ENCODE measurements around the gene RAP1A. TPM values are rescaled to one million over a fixed set of nuclear protein-coding genes. Genes with fewer than 3 reads are reported as not detected.

The RAP1A gene
- total RNA-seq, 1 experiment from 2014 or later, result 55.2 TPM

- no peaks in the 10 kb centered on the region for H3K4me1 ChIP-seq (replicated peaks; ENCODE audit: insufficient read depth)
Observed at GRCh38 chr1:111571239-111571638, 48.4 kb upstream of the RAP1A start.

GRCh38 chr1:111571987-111572386, 47.6 kb upstream of the RAP1A start:
- no peak for TF ChIP-seq EZH2 (IDR thresholded peaks at IDR 0.05; ENCODE audit: low read depth)
- Histone ChIP-seq H3K36me3 (ENCODE audit: low read depth) (no peaks in the 10 kb centered on the region), H3K79me2 (ENCODE audit: low read depth) (no peaks in the 10 kb centered on the region), H3K9me3 (ENCODE audit: insufficient read depth, low read depth) (no peaks in the 10 kb centered on the region), H3K4me1 (replicated peaks; ENCODE audit: insufficient read depth) (no peaks in the 10 kb centered on the region), H3K9me2 (ENCODE audit: insufficient read depth) (no peaks in the 10 kb centered on the region), H3K4me2 (no peak overlapping the region), H3K4me3 (no peak overlapping the region), H3F3A (ENCODE audit: insufficient read depth, low read depth) (no peaks in the 10 kb centered on the region), H3K27ac (no peak overlapping the region), H2AFZ (no peak overlapping the region), H3K27me3 (ENCODE audit: insufficient read depth, low read depth) (no peaks in the 10 kb centered on the region), H4K20me1 (ENCODE audit: insufficient read depth) (no peaks in the 10 kb centered on the region)
- CTCF ChIA-PET, result interaction anchor here (0.6 kb wide), 1 partner anchor 48 kb away, joined by 11 read pairs; the partner anchor contains the start of gene RAP1A
- no TSS peak for BruUV-seq (replicated peaks)
- intact Hi-C loops (cut with micrococcal nuclease; ENCODE audit: unreplicated experiment), result no loop called here
- no peak for DNase-seq
- POLR2A ChIA-PET (ENCODE audit: unreplicated experiment), result no interaction called here

More at GRCh38 chr1:111571239-111571638, 48.4 kb upstream of the RAP1A start:
- no peak for TF ChIP-seq EZH2 (IDR thresholded peaks at IDR 0.05; ENCODE audit: low read depth)
- TF ChIP-seq CTCF (conservative IDR thresholded peaks at IDR 0.05), result no peak
- H3K27me3 ChIP-seq (ENCODE audit: insufficient read depth, low read depth), result no peaks in the 10 kb centered on the region
- H3K9me2 ChIP-seq (ENCODE audit: insufficient read depth), result no peaks in the 10 kb centered on the region
- H4K20me1 ChIP-seq (ENCODE audit: insufficient read depth), result no peaks in the 10 kb centered on the region
- intact Hi-C loops (cut with micrococcal nuclease; ENCODE audit: unreplicated experiment), result no loop called here
- H3K4me3 ChIP-seq, result no peak overlapping the region
- ChIA-PET CTCF (no interaction called here), POLR2A (ENCODE audit: unreplicated experiment) (no interaction called here)
- no peaks in the 10 kb centered on the region for H3F3A ChIP-seq (ENCODE audit: insufficient read depth, low read depth)
- H3K79me2 ChIP-seq (ENCODE audit: low read depth), result no peaks in the 10 kb centered on the region
- H3K9me3 ChIP-seq (ENCODE audit: insufficient read depth, low read depth), result no peaks in the 10 kb centered on the region
- BruUV-seq (replicated peaks), result no TSS peak
- no peaks in the 10 kb centered on the region for H3K36me3 ChIP-seq (ENCODE audit: low read depth)
- no peak overlapping the region for H2AFZ ChIP-seq
- no peak overlapping the region for H3K27ac ChIP-seq
- no peak for DNase-seq
- no peak overlapping the region for H3K4me2 ChIP-seq

DNA sequence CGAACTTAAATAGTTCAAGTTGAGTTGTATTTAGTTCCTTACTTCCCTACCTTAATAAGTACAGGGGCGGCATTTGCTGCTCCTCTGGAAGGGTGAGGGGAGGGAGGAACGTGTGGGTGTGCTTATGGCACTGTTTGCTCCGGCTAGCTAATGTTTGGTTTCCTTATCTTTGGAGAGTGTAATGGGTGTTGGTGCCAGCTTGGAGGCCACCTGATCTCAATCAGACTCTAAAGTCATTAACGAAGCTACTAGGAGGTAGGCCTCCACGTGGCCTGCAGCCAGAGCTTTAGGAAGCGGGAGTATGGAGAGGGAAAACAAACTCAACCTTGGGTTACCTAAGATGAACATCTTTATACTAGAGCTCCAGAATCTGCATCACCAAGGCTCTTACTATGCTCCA, 43.0 kb upstream of the RAP1A start:
- BruUV-seq (replicated peaks), result no TSS peak
- H3K36me3 ChIP-seq (ENCODE audit: low read depth), result no peaks in the 10 kb centered on the region
- ChIA-PET POLR2A (ENCODE audit: unreplicated experiment) (interaction anchor here (0.5 kb wide), 1 partner anchor 76 kb away, joined by 3 read pairs; no protein-coding TSS in a partner anchor), CTCF (no interaction called here)
- H3K9me2 ChIP-seq (ENCODE audit: insufficient read depth), result no peaks in the 10 kb centered on the region
- no peaks in the 10 kb centered on the region for H4K20me1 ChIP-seq (ENCODE audit: insufficient read depth)
- no peaks in the 10 kb centered on the region for H3K9me3 ChIP-seq (ENCODE audit: insufficient read depth, low read depth)
- no peak overlapping the region for H3K4me3 ChIP-seq
- TF ChIP-seq CTCF (conservative IDR thresholded peaks at IDR 0.05) (no peak), EZH2 (IDR thresholded peaks at IDR 0.05; ENCODE audit: low read depth) (no peak)
- no peak overlapping the region for H3K27ac ChIP-seq
- no peaks in the 10 kb centered on the region for H3K4me1 ChIP-seq (replicated peaks; ENCODE audit: insufficient read depth)
- intact Hi-C loops (cut with micrococcal nuclease; ENCODE audit: unreplicated experiment), result no loop called here
- no peaks in the 10 kb centered on the region for H3K27me3 ChIP-seq (ENCODE audit: insufficient read depth, low read depth)
- H3F3A ChIP-seq (ENCODE audit: insufficient read depth, low read depth), result no peaks in the 10 kb centered on the region
- no peak overlapping the region for H2AFZ ChIP-seq
- H3K4me2 ChIP-seq, result no peak overlapping the region
- no peaks in the 10 kb centered on the region for H3K79me2 ChIP-seq (ENCODE audit: low read depth)
- DNase-seq, result no peak

DNA sequence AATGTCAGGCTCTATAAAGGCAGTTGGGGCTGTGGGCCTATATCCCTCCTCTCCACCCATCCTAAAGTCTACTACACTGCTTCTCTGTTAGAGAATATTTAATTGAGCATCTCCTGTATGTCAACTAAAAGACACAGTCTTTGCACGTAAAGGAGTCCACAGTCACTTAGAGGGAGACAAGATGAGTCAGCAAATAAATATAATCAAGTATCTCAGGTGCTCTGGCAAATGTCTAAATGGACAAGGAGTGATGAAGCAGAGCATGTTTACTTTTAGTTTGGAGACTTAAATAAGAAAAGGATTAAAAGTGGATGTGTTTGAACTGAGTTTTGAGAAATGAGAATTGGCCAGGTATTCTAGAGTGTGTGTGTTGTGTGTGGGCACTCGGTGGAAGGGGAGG, 41.8 kb upstream of the RAP1A start:
- CTCF ChIA-PET, result no interaction called here
- no peaks in the 10 kb centered on the region for H3K9me2 ChIP-seq (ENCODE audit: insufficient read depth)
- no peaks in the 10 kb centered on the region for H3K79me2 ChIP-seq (ENCODE audit: low read depth)
- intact Hi-C loops (cut with micrococcal nuclease; ENCODE audit: unreplicated experiment), result no loop called here
- TF ChIP-seq EZH2 (IDR thresholded peaks at IDR 0.05; ENCODE audit: low read depth) (no peak), CTCF (conservative IDR thresholded peaks at IDR 0.05) (no peak)
- POLR2A ChIA-PET (ENCODE audit: unreplicated experiment), result no interaction called here
- no peaks in the 10 kb centered on the region for H3K36me3 ChIP-seq (ENCODE audit: low read depth)
- no peaks in the 10 kb centered on the region for H3K27me3 ChIP-seq (ENCODE audit: insufficient read depth, low read depth)
- no peak overlapping the region for H3K27ac ChIP-seq
- no peaks in the 10 kb centered on the region for H3K4me1 ChIP-seq (replicated peaks; ENCODE audit: insufficient read depth)
- no TSS peak for BruUV-seq (replicated peaks)
- no peak overlapping the region for H3K4me2 ChIP-seq
- no peaks in the 10 kb centered on the region for H4K20me1 ChIP-seq (ENCODE audit: insufficient read depth)
- H3K9me3 ChIP-seq (ENCODE audit: insufficient read depth, low read depth), result no peaks in the 10 kb centered on the region
- H2AFZ ChIP-seq, result 0 out of 2 replicates have a peak overlapping the region, but pooled peaks have one; percentile 22
- H3F3A ChIP-seq (ENCODE audit: insufficient read depth, low read depth), result no peaks in the 10 kb centered on the region
- DNase-seq, result no peak
- H3K4me3 ChIP-seq, result no peak overlapping the region

All from PC-9 (cell line).